BLaER1 treated with 17β-estradiol and CSF1 and Interleukin-3, amounts not matched to agents 10 nM and 100 nM (cell line): ENCODE results near the gene RHOBTB3.
"Not testable (repeated sequence)": the region's sequence is repeated elsewhere in the genome, so short reads cannot be mapped to it uniquely, and the experiment has no call there.

Experiments used
- H3K27ac ChIP-seq, 11 experiments: shearing (Covaris generic); formaldehyde crosslinking; 2 replicates each; pipeline ENCODE4 v1.8.1; 2022
- H3K27me3 ChIP-seq, 11 experiments: shearing (Covaris generic); formaldehyde crosslinking; 2 replicates each; pipeline ENCODE4 v1.8.1; 2022
- H3K36me3 ChIP-seq, 11 experiments: shearing (Covaris generic); formaldehyde crosslinking; 2 replicates each; pipeline ENCODE4 v1.8.1; 2022
- H3K4me1 ChIP-seq, 10 experiments: shearing (Covaris generic); formaldehyde crosslinking; 2 replicates each; pipeline ENCODE4 v1.8.1; 2022
- H3K4me2 ChIP-seq, 11 experiments: shearing (Covaris generic); formaldehyde crosslinking; 2 replicates each; pipeline ENCODE4 v1.8.1; 2022
- H3K4me3 ChIP-seq, 10 experiments: shearing (Covaris generic); formaldehyde crosslinking; 2 replicates each; pipeline ENCODE4 v1.8.1; 2022
- H3K9ac ChIP-seq, 11 experiments: shearing (Covaris generic); formaldehyde crosslinking; 2 replicates each; pipeline ENCODE4 v1.8.1; 2022
- H3K9me3 ChIP-seq, 11 experiments: shearing (Covaris generic); formaldehyde crosslinking; replicated peaks in 1 of 11; 2 replicates each; pipeline ENCODE4 v1.8.1; 2022
- H4K20me1 ChIP-seq, 11 experiments: shearing (Covaris generic); formaldehyde crosslinking; 2 replicates each; pipeline ENCODE4 v1.8.1; 2022
- Cebpa-rat ChIP-seq, 11 experiments: shearing (Covaris generic); IDR thresholded peaks; 2 replicates each; pipeline ENCODE4 v1.8.1; 2022

RHOBTB3 gene

GRCh38 chr5:95810305-95811125 lies 79.4 kb downstream of the RHOBTB3 start:
- peaks cover 9 to 40% (median 35%) of the 10 kb centered on the region in 11 experiments; a peak in 21 of 22 replicates for H4K20me1 ChIP-seq
- no peak for TF ChIP-seq Cebpa-rat (IDR thresholded peaks at IDR 0.05)
- no peaks in the 10 kb centered on the region for H3K27me3 ChIP-seq
- H3K9me3 ChIP-seq: peaks cover 0 to 4% (median under 1%) of the 10 kb centered on the region in 11 experiments; a peak in 5 of 22 replicates
- peaks cover 46 to 83% (median 57%) of the 10 kb centered on the region in 11 experiments for H3K36me3 ChIP-seq
- peaks cover 62 to 83% (median 76%) of the 10 kb centered on the region in 10 experiments for H3K4me1 ChIP-seq
- no peak overlapping the region for H3K4me3 ChIP-seq
- peak overlapping the region; percentile 80 to 98 (median 85) for H3K4me2 ChIP-seq
- H3K27ac ChIP-seq: peak overlapping the region; percentile 44 to 73 (median 68); a peak in 17 of 22 replicates
- H3K9ac ChIP-seq: peak overlapping the region in 3 of 11 experiments; percentile 2 to 34 (median 22); a peak in 4 of 22 replicates

GRCh38 chr5:95811126-95811423 lies 79.9 kb downstream of the RHOBTB3 start:
- not testable (repeated sequence) for H3K4me3 ChIP-seq, H3K27me3 ChIP-seq, H3K9me3 ChIP-seq
- Histone ChIP-seq H3K9ac (peak overlapping the region in 1 of 11 experiments; percentile 22; a peak in 1 of 22 replicates), H3K4me2 (peak overlapping the region in 10 of 11 experiments; percentile 80 to 98 (median 86); a peak in 13 of 22 replicates), H3K27ac (peak overlapping the region in 8 of 11 experiments; percentile 9 to 73 (median 64); a peak in 7 of 22 replicates), H3K4me1 (peaks cover 68 to 88% (median 82%) of the 10 kb centered on the region in 10 experiments), H3K36me3 (peaks cover 51 to 83% (median 62%) of the 10 kb centered on the region in 11 experiments), H4K20me1 (peaks cover 14 to 46% (median 41%) of the 10 kb centered on the region in 11 experiments)

DNA sequence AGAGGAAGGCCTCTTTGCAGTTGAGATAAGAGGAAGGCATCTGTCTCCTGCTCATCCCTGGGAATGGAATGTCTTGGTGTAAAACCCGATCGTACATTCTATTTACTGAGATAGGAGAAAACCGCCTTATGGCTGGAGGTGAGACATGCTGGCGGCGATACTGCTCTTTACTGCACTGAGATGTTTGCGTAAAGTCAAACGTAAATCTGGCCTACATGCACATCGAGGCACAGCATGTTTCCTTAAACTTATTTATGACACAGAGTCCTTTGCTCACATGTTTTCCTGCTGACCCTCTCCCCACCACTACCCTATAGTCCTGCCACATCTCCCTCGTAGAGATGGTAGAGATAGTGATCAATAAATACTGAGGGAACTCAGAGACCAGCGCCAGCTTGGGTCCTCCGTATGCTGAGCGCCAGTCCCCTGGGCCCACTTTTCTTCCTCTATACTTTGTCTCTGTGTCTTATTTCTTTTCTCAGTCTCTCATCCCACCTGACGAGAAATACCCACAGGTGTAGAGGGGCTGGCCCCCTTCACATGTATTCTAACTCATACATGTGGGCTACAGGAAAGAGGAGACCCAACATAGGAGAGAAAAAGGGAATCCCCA lies 80.4 kb downstream of the RHOBTB3 start:
- not testable (repeated sequence) for H3K4me3 ChIP-seq, H3K9me3 ChIP-seq, H3K27me3 ChIP-seq
- H3K9ac ChIP-seq: peak overlapping the region in 2 of 11 experiments; percentile 20 to 21; a peak in 2 of 22 replicates
- H4K20me1 ChIP-seq: peaks cover 19 to 51% (median 46%) of the 10 kb centered on the region in 11 experiments
- H3K4me2 ChIP-seq: peak overlapping the region; percentile 10 to 95 (median 48); a peak in 17 of 22 replicates
- H3K36me3 ChIP-seq: peaks cover 51 to 83% (median 63%) of the 10 kb centered on the region in 11 experiments
- H3K27ac ChIP-seq: peak overlapping the region in 9 of 11 experiments; percentile 2 to 45 (median 33); a peak in 11 of 22 replicates
- peaks cover 73 to 93% (median 87%) of the 10 kb centered on the region in 10 experiments for H3K4me1 ChIP-seq

DNA sequence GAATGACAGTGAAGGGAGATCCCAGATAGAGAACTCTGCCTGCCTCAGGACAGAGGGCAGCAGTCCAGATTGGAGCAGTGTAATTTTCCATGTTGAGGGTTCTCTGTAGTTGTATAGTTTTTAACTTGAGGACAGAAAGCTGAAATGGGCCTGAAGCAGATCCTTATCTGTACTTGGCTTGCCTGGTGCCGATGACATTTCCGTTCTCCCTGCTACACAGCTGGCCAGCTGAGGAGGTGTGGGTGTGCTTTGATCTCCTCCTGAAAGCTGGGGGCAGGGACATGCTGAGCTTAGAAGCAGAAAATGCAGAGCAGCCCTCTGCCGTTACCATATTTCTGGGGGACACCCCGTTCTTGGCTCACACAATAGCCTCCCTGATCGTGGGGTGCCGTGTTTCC lies 80.9 kb downstream of the RHOBTB3 start:
- peak overlapping the region in 3 of 11 experiments; percentile 20 to 34 (median 21); a peak in 4 of 22 replicates for H3K9ac ChIP-seq
- peak overlapping the region; percentile 10 to 95 (median 39); a peak in 18 of 22 replicates for H3K4me2 ChIP-seq

DNA sequence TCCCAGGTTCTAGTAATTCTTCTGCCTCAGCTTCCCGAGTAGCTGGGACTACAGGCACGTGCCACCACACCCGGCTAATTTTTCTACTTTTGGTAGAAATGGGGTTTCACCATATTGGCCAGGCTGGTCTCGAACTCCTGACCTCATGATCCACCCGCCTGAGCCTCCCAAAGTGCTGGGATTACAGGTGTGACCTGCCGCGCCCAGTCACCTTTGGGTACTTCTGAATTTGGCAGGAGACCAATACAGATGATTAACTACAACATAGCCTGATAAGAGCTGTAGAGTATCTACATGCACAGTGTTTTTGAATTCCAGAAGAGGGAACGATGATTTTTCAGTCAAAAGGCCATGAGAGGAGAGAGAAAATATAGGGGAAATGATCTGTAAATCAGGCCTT lies 81.9 kb downstream of the RHOBTB3 start:
- H3K9me3 ChIP-seq, H3K27me3 ChIP-seq, H3K4me3 ChIP-seq: not testable (repeated sequence)
- Histone ChIP-seq H3K36me3 (peaks cover 63 to 83% (median 66%) of the 10 kb centered on the region in 11 experiments), H3K4me2 (peak overlapping the region in 8 of 11 experiments; percentile 17 to 95 (median 38); a peak in 8 of 22 replicates), H4K20me1 (peaks cover 34 to 66% (median 61%) of the 10 kb centered on the region in 11 experiments), H3K4me1 (peaks cover 80 to 99% (median 94%) of the 10 kb centered on the region in 10 experiments), H3K9ac (0 out of 22 replicates have a peak overlapping the region, but pooled peaks of 1 of the 11 experiments have one; percentile 7), H3K27ac (peak overlapping the region in 2 of 11 experiments; percentile 4 to 44; a peak in 2 of 22 replicates)

More for the DNA sequence above, 80.9 kb downstream of the RHOBTB3 start:
- no peaks in the 10 kb centered on the region for H3K9me3 ChIP-seq
- no peak for TF ChIP-seq Cebpa-rat (IDR thresholded peaks at IDR 0.05)
- H3K36me3 ChIP-seq: peaks cover 56 to 83% (median 63%) of the 10 kb centered on the region in 11 experiments
- H3K27ac ChIP-seq: peak overlapping the region in 9 of 11 experiments; percentile 2 to 45 (median 33); a peak in 11 of 22 replicates
- H3K27me3 ChIP-seq: no peaks in the 10 kb centered on the region
- H3K4me1 ChIP-seq: peaks cover 78 to 98% (median 92%) of the 10 kb centered on the region in 10 experiments
- peaks cover 24 to 56% (median 51%) of the 10 kb centered on the region in 11 experiments for H4K20me1 ChIP-seq
- no peak overlapping the region for H3K4me3 ChIP-seq

DNA sequence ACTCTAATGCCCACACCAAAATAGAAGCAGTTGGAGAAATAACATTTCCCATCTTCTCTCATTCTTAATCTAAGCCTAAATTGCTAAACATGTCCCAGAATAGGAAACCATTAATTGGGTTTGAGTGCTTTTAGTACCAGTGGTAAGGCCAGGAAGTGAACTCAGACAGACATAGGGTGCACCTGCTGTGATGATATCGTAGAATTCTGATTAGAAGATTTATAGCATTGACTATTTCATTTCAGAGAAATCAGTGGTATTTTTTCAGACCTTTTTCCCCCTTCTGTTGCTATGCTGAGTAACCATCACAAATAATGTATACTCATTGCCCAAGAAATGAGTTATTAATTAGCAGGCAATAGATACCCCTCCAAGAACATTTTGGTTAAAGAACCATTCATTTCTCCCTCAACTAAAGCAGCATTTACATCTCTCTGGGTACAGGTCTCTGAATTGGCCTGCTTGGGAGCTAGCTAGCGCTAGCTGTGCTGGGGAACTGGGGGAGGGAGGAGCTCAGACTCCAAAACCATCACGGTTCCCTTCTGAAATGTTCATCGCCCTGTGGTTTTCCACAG lies 84.1 kb downstream of the RHOBTB3 start:
- Histone ChIP-seq H3K4me2 (peak overlapping the region in 8 of 11 experiments; percentile 9 to 99 (median 98); a peak in 15 of 22 replicates), H4K20me1 (peaks cover 56 to 88% (median 83%) of the 10 kb centered on the region in 11 experiments), H3K36me3 (peaks cover 79 to 93% (median 83%) of the 10 kb centered on the region in 11 experiments), H3K4me3 (no peak overlapping the region; a peak in 1 of 20 replicates), H3K9ac (peak overlapping the region in 2 of 11 experiments; percentile 1 to 23; a peak in 2 of 22 replicates), H3K27me3 (no peaks in the 10 kb centered on the region), H3K27ac (no peak overlapping the region; a peak in 1 of 22 replicates), H3K9me3 (no peaks in the 10 kb centered on the region), H3K4me1 (peaks cover 78 to 94% (median 88%) of the 10 kb centered on the region in 10 experiments)
- TF ChIP-seq Cebpa-rat (IDR thresholded peaks at IDR 0.05): no peak

GRCh38 chr5:95816341-95816740 lies 85.2 kb downstream of the RHOBTB3 start:
- H3K9me3 ChIP-seq: no peaks in the 10 kb centered on the region
- H3K27me3 ChIP-seq: no peaks in the 10 kb centered on the region
- peaks cover 67 to 99% (median 94%) of the 10 kb centered on the region in 11 experiments for H4K20me1 ChIP-seq
- TF ChIP-seq Cebpa-rat (IDR thresholded peaks at IDR 0.05): no peak
- peaks cover 67 to 89% (median 82%) of the 10 kb centered on the region in 10 experiments for H3K4me1 ChIP-seq
- peak overlapping the region in 2 of 11 experiments; percentile 84 to 87; a peak in 1 of 22 replicates for H3K27ac ChIP-seq
- peak overlapping the region in 4 of 11 experiments; percentile 86 to 90 (median 89); a peak in 2 of 22 replicates for H3K9ac ChIP-seq
- H3K4me2 ChIP-seq: peak overlapping the region; percentile 30 to 99 (median 97); a peak in 20 of 22 replicates
- peaks cover 81 to 96% (median 92%) of the 10 kb centered on the region in 11 experiments for H3K36me3 ChIP-seq
- peak overlapping the region in 4 of 10 experiments; percentile 79 to 97 (median 89); a peak in 3 of 20 replicates for H3K4me3 ChIP-seq

- peak overlapping the region in 9 of 10 experiments; percentile 79 to 97 (median 85); a peak in 18 of 20 replicates for H3K4me3 ChIP-seq
- H3K4me2 ChIP-seq: peak overlapping the region; percentile 94 to 99 (median 97)
- no peaks in the 10 kb centered on the region for H3K27me3 ChIP-seq
- peaks cover 63 to 85% (median 78%) of the 10 kb centered on the region in 10 experiments for H3K4me1 ChIP-seq
- H4K20me1 ChIP-seq: peaks cover 71 to 100% (median 96%) of the 10 kb centered on the region in 11 experiments
- H3K9ac ChIP-seq: peak overlapping the region in 10 of 11 experiments; percentile 28 to 90 (median 86); a peak in 13 of 22 replicates
- no peaks in the 10 kb centered on the region for H3K9me3 ChIP-seq
- no peak for TF ChIP-seq Cebpa-rat (IDR thresholded peaks at IDR 0.05)
- H3K27ac ChIP-seq: peak overlapping the region in 9 of 11 experiments; percentile 84 to 96 (median 89); a peak in 15 of 22 replicates
- H3K36me3 ChIP-seq: peaks cover 78 to 96% (median 92%) of the 10 kb centered on the region in 11 experiments
Observed at GRCh38 chr5:95816776-95817175, 85.6 kb downstream of the RHOBTB3 start.
